ENCODE data around the gene ZC3H4. TPM values are rescaled to one million over a fixed set of nuclear protein-coding genes. Genes with fewer than 3 reads are reported as not detected.
A peak's percentile ranks its signal among the peaks of the same experiment; 100 is the strongest.
"Not testable (repeated sequence)": the region's sequence is repeated elsewhere in the genome, so short reads cannot be mapped to it uniquely, and the experiment has no call there.

The ZC3H4 gene
- total RNA-seq, 4 donors from 2014 or later: 22.5 to 28.7 (median 24.9) TPM

DNA sequence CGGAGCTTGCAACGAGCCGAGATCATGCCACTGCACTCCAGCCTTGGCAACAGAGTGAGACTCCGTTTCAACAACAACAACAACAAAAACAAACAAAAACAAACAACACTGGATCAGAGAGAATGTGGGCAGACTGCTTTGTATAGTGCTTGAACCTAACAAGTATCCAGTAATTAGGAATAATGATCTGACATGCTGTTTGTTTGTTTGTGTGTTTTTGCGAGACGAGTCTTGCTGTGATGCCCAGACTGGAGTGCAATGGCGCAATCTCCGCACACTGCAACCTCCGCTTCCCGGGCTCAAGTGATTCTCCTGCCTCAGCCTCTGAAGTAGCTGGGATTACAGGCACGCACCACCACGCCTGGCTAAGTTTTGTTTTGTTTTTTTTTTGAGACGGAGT lies 31.1 kb upstream of the ZC3H4 start:
- Histone ChIP-seq H3K36me3 (peaks cover 0 to 63% of the 10 kb centered on the region in 2 donors), H3K27me3 (no peaks in the 10 kb centered on the region), H3K4me3 (no peak overlapping the region), H3K9me3 (no peaks in the 10 kb centered on the region), H3K4me1 (peaks cover 0 to 46% (median 2%) of the 10 kb centered on the region in 3 donors), H3K27ac (peak overlapping the region in 2 of 4 donors; percentile 71 to 84)
- 77 to 96% methylated on average over 6 to 7 of the region's 13 CpGs for WGBS, 2 donors (ENCODE audit: low coverage in 1 of 2)
- no peak for ATAC-seq
- TF ChIP-seq EP300 (IDR thresholded peaks at IDR 0.05) (no peak), POLR2A (IDR thresholded peaks at IDR 0.05) (no peak), POLR2AphosphoS5 (IDR thresholded peaks at IDR 0.05) (no peak), CTCF (IDR thresholded peaks at IDR 0.05) (no peak)

GRCh38 chr19:47143322-47144073 lies 29.9 kb upstream of the ZC3H4 start:
- peak; percentile 73 for ATAC-seq
- WGBS, 2 donors (ENCODE audit: low coverage in 1 of 2): 44 to 51% methylated on average over 4 to 9 of the region's 11 CpGs

DNA sequence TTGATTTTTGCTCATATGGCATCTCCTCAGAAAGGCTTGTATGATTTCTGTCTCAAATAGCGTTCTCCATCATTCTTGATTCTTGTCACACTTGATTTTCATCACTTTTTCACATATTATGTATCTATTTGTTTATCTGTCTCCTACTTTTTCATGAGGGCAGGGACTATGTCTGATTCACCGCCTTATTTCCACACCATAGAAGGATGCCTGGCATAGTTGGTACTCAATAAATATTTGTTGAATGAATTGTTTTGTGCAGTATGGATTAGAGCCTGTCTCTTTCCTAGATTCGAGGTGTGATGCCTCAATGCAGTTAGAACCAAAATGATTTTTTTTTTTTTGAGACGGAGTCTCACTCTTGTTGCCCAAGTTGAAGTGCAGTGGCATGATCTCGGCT lies 29.2 kb upstream of the ZC3H4 start:
- TF ChIP-seq CTCF (IDR thresholded peaks at IDR 0.05) (no peak), POLR2AphosphoS5 (IDR thresholded peaks at IDR 0.05) (no peak), EP300 (IDR thresholded peaks at IDR 0.05) (no peak), POLR2A (IDR thresholded peaks at IDR 0.05) (no peak)
- H3K4me1 ChIP-seq: peaks cover 0 to 40% (median 2%) of the 10 kb centered on the region in 3 donors
- H3K27me3 ChIP-seq: no peaks in the 10 kb centered on the region
- no peak for ATAC-seq
- peak overlapping the region; percentile 56 to 84 (median 72) for H3K27ac ChIP-seq
- peaks cover 0 to 52% of the 10 kb centered on the region in 2 donors for H3K36me3 ChIP-seq
- H3K9me3 ChIP-seq: no peaks in the 10 kb centered on the region
- H3K4me3 ChIP-seq: no peak overlapping the region
- WGBS, 2 donors (ENCODE audit: low coverage in 1 of 2): 63 to 83% methylated on average over 4 to 5 of the region's 5 CpGs

More at GRCh38 chr19:47143322-47144073, 29.9 kb upstream of the ZC3H4 start:
- TF ChIP-seq POLR2AphosphoS5 (IDR thresholded peaks at IDR 0.05): peak; percentile 53
- no peak for TF ChIP-seq CTCF (IDR thresholded peaks at IDR 0.05)
- TF ChIP-seq POLR2A (IDR thresholded peaks at IDR 0.05): no peak
- no peak for TF ChIP-seq EP300 (IDR thresholded peaks at IDR 0.05)
- peaks cover 0 to 40% (median 2%) of the 10 kb centered on the region in 3 donors for H3K4me1 ChIP-seq
- no peak overlapping the region for H3K4me3 ChIP-seq
- peaks cover 0 to 59% of the 10 kb centered on the region in 2 donors for H3K36me3 ChIP-seq
- H3K9me3 ChIP-seq: no peaks in the 10 kb centered on the region
- H3K27ac ChIP-seq: peak overlapping the region; percentile 56 to 84 (median 72)
- no peaks in the 10 kb centered on the region for H3K27me3 ChIP-seq

GRCh38 chr19:47141695-47142094 lies 28.1 kb upstream of the ZC3H4 start:
- H3K4me1 ChIP-seq: peaks cover 0 to 46% (median 2%) of the 10 kb centered on the region in 3 donors
- H3K4me3 ChIP-seq: no peak overlapping the region
- ATAC-seq: no peak
- no peaks in the 10 kb centered on the region for H3K27me3 ChIP-seq
- peaks cover 0 to 41% of the 10 kb centered on the region in 2 donors for H3K36me3 ChIP-seq
- H3K9me3 ChIP-seq: no peaks in the 10 kb centered on the region
- H3K27ac ChIP-seq: peak overlapping the region; percentile 56 to 84 (median 72)
- no peak for TF ChIP-seq EP300 (IDR thresholded peaks at IDR 0.05)
- TF ChIP-seq CTCF (IDR thresholded peaks at IDR 0.05): no peak

DNA sequence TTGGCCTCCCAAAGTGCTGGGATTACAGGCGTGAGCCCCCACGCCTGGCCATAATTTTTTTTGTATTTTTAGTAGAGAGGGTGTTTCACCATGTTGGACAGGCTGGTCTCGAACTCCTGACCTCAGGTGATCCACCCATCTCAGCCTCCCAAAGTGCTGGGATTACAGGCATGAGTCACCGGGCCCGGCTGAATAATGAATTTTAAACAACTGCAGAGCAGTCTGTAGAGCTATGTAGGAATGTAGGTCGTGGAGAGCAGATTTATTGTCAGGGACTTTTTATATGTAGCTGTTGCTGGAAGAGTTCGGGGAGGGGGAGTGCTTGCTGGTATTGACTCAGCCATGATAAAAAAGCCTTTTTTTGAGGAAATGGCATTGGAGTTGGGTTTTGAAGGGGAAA lies 27.7 kb upstream of the ZC3H4 start:
- Histone ChIP-seq H3K36me3 (peaks cover 0 to 37% of the 10 kb centered on the region in 2 donors), H3K27ac (peak overlapping the region in 3 of 4 donors; percentile 9 to 84 (median 71)), H3K4me1 (peaks cover 0 to 48% (median 2%) of the 10 kb centered on the region in 3 donors)
- TF ChIP-seq POLR2AphosphoS5 (IDR thresholded peaks at IDR 0.05): peak; percentile 22
- not testable (repeated sequence) for H3K9me3 ChIP-seq, H3K27me3 ChIP-seq, H3K4me3 ChIP-seq
- peak; percentile 66 for ATAC-seq
- WGBS, 2 donors (ENCODE audit: low coverage in 1 of 2): 55% methylated on average over 7 of the region's 7 CpGs; no CpG with 5 or more reads in 1 of the 2 donors

All from gastroesophageal sphincter (tissue), 4 donors.